ENCODE measurements around the gene TXNRD2.

DNA sequence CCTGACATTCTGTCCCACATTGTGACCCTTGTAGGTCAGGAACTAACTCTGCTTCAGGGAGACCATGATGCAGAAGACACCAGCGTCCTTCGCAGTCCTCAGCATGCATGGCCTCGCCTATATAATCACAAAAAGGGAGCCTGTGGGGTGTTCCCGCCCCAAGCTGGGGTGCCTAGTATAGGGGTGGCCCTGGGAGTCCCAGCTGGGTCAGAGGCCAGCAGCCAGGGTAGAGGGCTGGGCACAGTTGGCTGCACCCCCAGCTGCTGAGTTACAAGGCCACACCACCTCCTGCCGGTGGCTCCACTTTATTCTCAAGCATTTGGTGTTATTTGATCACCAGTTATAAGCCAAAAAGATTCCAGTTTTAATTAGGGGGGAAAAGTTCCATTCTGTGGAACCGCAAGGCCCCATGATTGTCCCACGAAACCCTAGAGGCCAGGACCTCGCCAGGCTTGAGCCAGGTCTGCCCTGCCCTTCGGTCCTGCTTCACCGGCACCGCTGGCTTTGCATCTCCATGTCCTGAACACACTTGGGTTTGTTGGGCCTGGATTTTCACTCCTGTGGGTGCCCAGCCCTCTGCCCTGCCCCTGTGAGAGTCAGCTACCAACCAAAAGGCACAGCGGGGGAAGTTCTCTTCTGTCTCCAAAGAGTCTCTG lies 72.0 kb downstream of the TXNRD2 start:
- TF ChIP-seq POLR2A (IDR thresholded peaks at IDR 0.05; ENCODE audit: low read depth, low read length), result no peak
- no peak for TF ChIP-seq POLR2AphosphoS5 (IDR thresholded peaks at IDR 0.05; ENCODE audit: low read depth, low read length)
- TF ChIP-seq SPI1 (IDR thresholded peaks at IDR 0.05; ENCODE audit: low read depth, low read length), result no peak
- TF ChIP-seq PAX5 (IDR thresholded peaks at IDR 0.05; ENCODE audit: insufficient read depth, low read length, severe bottlenecking), result no peak
- TF ChIP-seq TAF1 (IDR thresholded peaks at IDR 0.05; ENCODE audit: low read depth, low read length), result no peak
